Stimulated activated CD8-positive, alpha-beta memory T cell treated with anti-CD3 and anti-CD28 coated beads, Interleukin-15, amount 100 ng/mL, for 4 hours (primary cell): ENCODE data around the gene ENTPD2.
"Not testable (repeated sequence)": the region's sequence is repeated elsewhere in the genome, so short reads cannot be mapped to it uniquely, and the experiment has no call there.

Experiments
- DNase-seq, 2 donors: peaks; one replicate each; pipeline ENCODE4 v3.0.0-alpha.2; 2020; ENCODE audit warnings: low read depth in 2 of 2

Gene ENTPD2

GRCh38 chr9:137045294-137046087 lies 8.4 kb downstream of the ENTPD2 start:
- no peak for DNase-seq

- DNase-seq = no peak
These were observed 9.2 kb downstream of the ENTPD2 start for GRCh38 chr9:137044502-137045177.

- DNase-seq = no peak
These were observed 9.8 kb downstream of the ENTPD2 start for GRCh38 chr9:137044037-137044436.

GRCh38 chr9:137042751-137043727 lies 10.8 kb downstream of the ENTPD2 start:
- no peak for DNase-seq

GRCh38 chr9:137041124-137041523 lies 12.7 kb downstream of the ENTPD2 start:
- DNase-seq = no peak

- no peak for DNase-seq
These were observed 13.3 kb downstream of the ENTPD2 start for GRCh38 chr9:137040568-137040967.

GRCh38 chr9:137039611-137040366 lies 14.1 kb downstream of the ENTPD2 start:
- no peak for DNase-seq

- DNase-seq = no peak
These were observed 14.9 kb downstream of the ENTPD2 start for GRCh38 chr9:137038916-137039315.

- DNase-seq = no peak
These were observed 16.4 kb downstream of the ENTPD2 start for GRCh38 chr9:137037483-137037882.

GRCh38 chr9:137037035-137037434 lies 16.8 kb downstream of the ENTPD2 start:
- DNase-seq = no peak

- no peak for DNase-seq
These were observed 17.9 kb downstream of the ENTPD2 start for GRCh38 chr9:137035937-137036336.

- no peak for DNase-seq
These were observed 18.4 kb downstream of the ENTPD2 start for GRCh38 chr9:137035507-137035834.

- peak; percentile 66 to 68 for DNase-seq
These were observed 19.0 kb downstream of the ENTPD2 start for GRCh38 chr9:137034709-137035506.

GRCh38 chr9:137034039-137034708 lies 19.7 kb downstream of the ENTPD2 start:
- DNase-seq = no peak

GRCh38 chr9:137033481-137033880 lies 20.4 kb downstream of the ENTPD2 start:
- not testable (repeated sequence) for DNase-seq

- DNase-seq = no peak
These were observed 21.0 kb downstream of the ENTPD2 start for GRCh38 chr9:137032858-137033257.

- no peak for DNase-seq
These were observed 21.8 kb downstream of the ENTPD2 start, which contains the start of gene FUT7 for GRCh38 chr9:137031904-137032640. Gene FUT7 (minus strand): TSS chr9:137032088. CDS start chr9:137031991, 97 bp downstream.

GRCh38 chr9:137030538-137031527 lies 23.0 kb downstream of the ENTPD2 start:
- DNase-seq = no peak
